HG03025 (cell line): Measurements from ENCODE around the gene PLA2G2E.
"Not testable (repeated sequence)": the region's sequence is repeated elsewhere in the genome, so short reads cannot be mapped to it uniquely, and the experiment has no call there.

ENCODE experiments used
- ATAC-seq: cut with Tn5 transposase; IDR thresholded peaks from one replicate; pipeline ENCODE4 v1.9.1; 2021; ENCODE audit warnings: mild to moderate bottlenecking, moderate library complexity; ENCODE audit not compliant: unreplicated experiment, low FRiP score

The PLA2G2E gene

GRCh38 chr1:19934336-19934735 lies 10.9 kb upstream of the PLA2G2E start:
- ATAC-seq, result no peak

GRCh38 chr1:19932866-19933265 lies 9.4 kb upstream of the PLA2G2E start:
- no peak for ATAC-seq

DNA sequence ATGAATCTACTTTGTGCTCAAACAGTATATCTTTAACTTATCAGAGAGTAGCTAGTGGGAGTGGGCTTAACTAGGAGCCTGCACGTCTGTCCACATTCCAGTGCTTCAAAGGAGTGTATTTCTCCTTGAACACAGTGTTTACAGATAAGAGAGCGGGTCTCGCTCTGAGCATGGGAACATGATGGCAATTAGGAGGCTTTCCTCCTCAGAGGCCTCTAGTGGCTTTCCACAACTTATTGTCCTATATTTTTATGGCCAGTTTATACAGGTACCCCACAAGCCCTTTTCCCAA lies 3.7 kb upstream of the PLA2G2E start:
- not testable (repeated sequence) for ATAC-seq

GRCh38 chr1:19926296-19927129 lies 3.1 kb upstream of the PLA2G2E start:
- ATAC-seq, result no peak

GRCh38 chr1:19925342-19926070 lies 2.1 kb upstream of the PLA2G2E start:
- ATAC-seq, result no peak

DNA sequence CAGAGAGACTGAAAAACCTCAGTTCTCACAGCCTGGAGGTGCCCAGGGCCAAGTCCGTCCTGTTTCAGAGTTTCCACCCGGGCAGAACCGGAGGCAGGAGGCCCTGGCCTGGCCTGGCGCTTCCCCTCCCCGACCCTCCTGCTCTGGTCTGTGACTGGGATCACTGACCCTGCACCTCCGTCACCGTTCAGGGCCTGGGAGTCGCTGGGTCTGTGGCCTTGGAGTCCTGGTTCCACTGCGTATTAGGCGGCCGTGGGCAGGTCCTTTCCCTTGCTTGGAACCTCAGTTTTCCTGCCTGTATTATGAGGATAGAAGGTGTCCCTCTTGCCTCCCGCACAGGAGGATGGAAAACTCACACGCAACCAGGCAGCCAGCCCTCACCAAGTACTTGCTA lies 533 bp upstream of the PLA2G2E start:
- no peak for ATAC-seq

- no peak for ATAC-seq
These were observed 1.3 kb downstream of the PLA2G2E start for GRCh38 chr1:19922015-19922688.

DNA sequence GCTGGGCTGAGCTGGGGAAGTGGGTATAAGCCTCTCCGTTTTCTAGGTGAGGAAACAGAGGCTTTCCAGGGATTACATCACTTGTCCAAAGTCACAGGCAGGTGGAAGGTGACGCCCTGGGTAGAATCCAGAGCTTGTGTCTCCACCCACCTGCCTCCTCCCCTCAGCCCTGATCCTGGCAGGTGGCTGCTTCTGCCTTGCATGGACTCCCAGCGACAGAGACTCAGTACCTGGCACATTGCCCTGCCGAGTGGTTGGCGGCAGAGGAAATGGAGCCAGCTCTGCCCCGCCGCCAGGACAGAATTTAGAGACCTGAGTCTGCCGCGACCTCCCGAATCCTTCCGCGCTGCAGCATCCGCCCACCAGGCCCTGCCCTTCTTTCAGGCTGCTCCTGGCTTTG lies 2.1 kb downstream of the PLA2G2E start:
- ATAC-seq, result no peak

DNA sequence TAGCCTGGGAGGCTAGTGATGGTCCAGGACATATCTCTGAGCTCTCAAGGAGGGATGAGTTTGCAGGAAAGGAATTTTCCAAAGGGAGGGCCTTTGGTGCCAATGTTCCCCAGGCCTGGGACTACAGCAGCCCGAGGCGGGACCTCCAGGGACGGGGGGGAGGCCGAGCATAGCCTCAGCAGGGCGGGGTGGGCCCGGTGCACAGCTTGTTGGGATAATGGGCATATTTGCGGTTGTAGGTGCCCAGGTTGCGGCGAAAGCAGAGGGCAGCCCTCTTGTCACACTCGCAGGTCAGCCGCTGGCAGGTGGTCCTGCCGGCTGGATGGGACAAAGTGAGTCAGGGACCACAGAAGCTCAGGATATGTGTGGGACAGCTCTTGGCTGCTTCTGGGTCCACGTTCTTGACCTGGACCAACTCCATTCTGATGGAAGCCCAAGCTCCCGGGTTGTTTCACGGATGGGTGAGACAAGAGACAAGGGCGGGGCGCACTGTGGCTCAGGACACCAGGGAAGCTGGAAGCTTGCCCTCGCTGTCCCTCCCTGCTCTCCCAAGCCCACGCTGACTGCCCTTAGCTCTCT lies 3.2 kb downstream of the PLA2G2E start:
- ATAC-seq, result no peak

GRCh38 chr1:19918057-19918456 lies 5.4 kb downstream of the PLA2G2E start:
- no peak for ATAC-seq

GRCh38 chr1:19910650-19911049 lies 12.8 kb downstream of the PLA2G2E start:
- no peak for ATAC-seq

GRCh38 chr1:19909971-19910370 lies 13.4 kb downstream of the PLA2G2E start:
- ATAC-seq, result no peak

GRCh38 chr1:19909392-19909791 lies 14.0 kb downstream of the PLA2G2E start:
- no peak for ATAC-seq

- no peak for ATAC-seq
These were observed 16.0 kb downstream of the PLA2G2E start for GRCh38 chr1:19907456-19907855.

- no peak for ATAC-seq
These were observed 19.8 kb downstream of the PLA2G2E start for GRCh38 chr1:19903621-19904020.

DNA sequence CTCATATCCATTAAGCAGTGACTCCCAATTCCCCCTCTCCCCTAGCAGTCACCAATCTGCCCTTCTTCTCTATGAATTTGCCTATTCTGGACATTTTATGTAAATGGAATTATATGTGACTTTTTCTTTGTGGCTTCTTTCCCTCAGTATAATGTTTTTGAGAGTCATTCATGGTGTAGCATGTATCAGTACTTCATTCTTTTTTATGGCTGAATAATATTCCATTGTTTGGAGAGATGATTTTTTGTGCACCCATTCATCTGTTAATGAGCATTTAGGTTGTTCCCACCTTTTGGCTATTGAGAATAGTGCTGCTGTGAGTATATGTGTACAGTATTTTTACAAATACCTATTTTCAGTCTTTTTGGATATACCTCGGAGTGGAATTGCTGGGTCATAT lies 21.8 kb downstream of the PLA2G2E start:
- ATAC-seq, result no peak

GRCh38 chr1:19894218-19894617 lies 29.2 kb downstream of the PLA2G2E start:
- ATAC-seq, result no peak

DNA sequence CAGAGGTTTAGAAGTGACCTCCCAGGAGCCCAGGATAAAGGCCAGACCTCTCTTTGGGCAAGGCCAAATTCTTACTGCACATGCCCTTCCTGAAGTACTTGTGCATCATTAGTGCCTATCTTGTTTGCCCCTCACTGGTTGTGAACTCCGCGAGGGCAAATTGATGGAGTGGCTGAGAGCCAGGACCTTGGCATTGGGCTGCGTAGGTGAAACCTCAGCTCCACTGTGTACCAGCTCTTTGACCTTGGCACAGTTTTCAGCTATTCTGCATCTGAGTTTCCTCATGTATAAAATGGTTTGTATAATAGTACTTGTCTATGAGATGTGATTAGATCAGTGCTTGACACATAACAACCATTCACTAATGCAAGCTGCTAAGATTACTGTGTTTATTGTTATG lies 29.7 kb downstream of the PLA2G2E start:
- ATAC-seq, result no peak

GRCh38 chr1:19892628-19893168 lies 30.7 kb downstream of the PLA2G2E start:
- no peak for ATAC-seq

DNA sequence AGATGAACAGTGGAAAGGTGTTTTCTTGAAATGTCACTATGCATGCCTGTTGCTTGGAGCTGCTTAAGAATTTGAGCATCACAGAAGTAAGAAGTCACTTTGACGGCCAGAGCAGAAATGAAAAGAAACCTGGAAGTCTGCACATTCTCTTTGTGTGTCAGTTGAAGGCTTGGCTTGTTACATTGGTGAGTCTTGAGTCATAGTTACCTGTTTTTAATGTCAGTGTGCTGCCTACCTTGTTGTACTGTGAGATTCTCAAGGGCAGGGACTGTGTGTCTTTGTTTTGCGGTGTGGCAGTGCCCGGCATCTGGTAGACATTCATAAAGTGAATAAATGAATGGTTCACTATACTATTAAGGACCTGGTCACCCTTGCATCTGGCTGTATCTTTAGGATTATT lies 31.3 kb downstream of the PLA2G2E start:
- no peak for ATAC-seq

DNA sequence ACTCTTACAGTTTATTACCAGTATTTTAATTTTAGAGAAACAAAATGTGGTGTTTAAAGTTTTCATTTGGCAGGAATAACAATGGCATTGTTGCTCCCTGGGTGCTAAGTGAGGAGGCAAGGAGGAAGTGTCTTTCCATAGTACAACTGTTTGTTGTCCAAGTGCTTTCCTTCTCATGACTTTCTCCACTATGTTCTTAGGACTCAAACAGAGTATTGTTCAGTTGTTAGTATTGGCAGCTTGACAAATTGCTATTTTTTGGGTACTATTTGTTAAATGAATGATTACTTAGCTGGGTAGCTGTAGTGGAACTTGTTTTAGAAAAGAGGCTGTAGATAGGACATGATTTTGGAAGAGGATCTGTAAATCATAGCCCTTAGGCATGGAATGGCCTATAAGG lies 33.8 kb downstream of the PLA2G2E start:
- no peak for ATAC-seq
